Kidney capillary endothelial cell (primary cell): ENCODE data around the gene GEN1.

Experiments
- DNase-seq: peaks from one replicate; pipeline ENCODE4 v3.0.0-alpha.2; 2018; ENCODE audit warnings: low spot score

Gene GEN1

GRCh38 chr2:17827785-17828184 lies 73.8 kb downstream of the GEN1 start:
- DNase-seq, result no peak

- DNase-seq, result peak; percentile 58
These were observed 76.4 kb downstream of the GEN1 start for GRCh38 chr2:17830053-17831034.

- no peak for DNase-seq
These were observed 81.6 kb downstream of the GEN1 start for GRCh38 chr2:17835516-17835915.
